HG03039 (cell line): ENCODE measurements around the gene UCK2.

ENCODE experiments used
- ATAC-seq: cut with Tn5 transposase; IDR thresholded peaks from one replicate; pipeline ENCODE4 v1.9.1; 2021; ENCODE audit warnings: mild to moderate bottlenecking, moderate library complexity; ENCODE audit not compliant: unreplicated experiment

Gene UCK2

GRCh38 chr1:165897326-165898303 is 70.2 kb downstream of the UCK2 start:
- no peak for ATAC-seq

GRCh38 chr1:165898837-165899236 is 71.4 kb downstream of the UCK2 start:
- ATAC-seq: no peak

- no peak for ATAC-seq
These were observed 72.1 kb downstream of the UCK2 start for GRCh38 chr1:165899461-165899941.

GRCh38 chr1:165900576-165901380 is 73.4 kb downstream of the UCK2 start:
- ATAC-seq: no peak

- ATAC-seq: no peak
These were observed 75.2 kb downstream of the UCK2 start for GRCh38 chr1:165902565-165902964.

- no peak for ATAC-seq
These were observed 76.3 kb downstream of the UCK2 start for GRCh38 chr1:165903672-165904071.

- ATAC-seq: no peak
These were observed 77.5 kb downstream of the UCK2 start for GRCh38 chr1:165904948-165905347.

GRCh38 chr1:165905853-165906252 is 78.4 kb downstream of the UCK2 start:
- no peak for ATAC-seq

- ATAC-seq: no peak
These were observed 79.9 kb downstream of the UCK2 start for GRCh38 chr1:165907256-165907857.

- no peak for ATAC-seq
These were observed 83.5 kb downstream of the UCK2 start for GRCh38 chr1:165910764-165911421.

- ATAC-seq: no peak
These were observed 84.3 kb downstream of the UCK2 start for GRCh38 chr1:165911609-165912281.

- no peak for ATAC-seq
These were observed 85.2 kb downstream of the UCK2 start for GRCh38 chr1:165912638-165913037.

- ATAC-seq: peak; percentile 63
These were observed 86.9 kb downstream of the UCK2 start for GRCh38 chr1:165914136-165914798.

- ATAC-seq: no peak
These were observed 88.1 kb downstream of the UCK2 start for GRCh38 chr1:165915480-165915879.

GRCh38 chr1:165915932-165916348 is 88.5 kb downstream of the UCK2 start:
- no peak for ATAC-seq

- ATAC-seq: no peak
These were observed 89.8 kb downstream of the UCK2 start for GRCh38 chr1:165917166-165917565.

- no peak for ATAC-seq
These were observed 96.7 kb downstream of the UCK2 start for GRCh38 chr1:165924117-165924516.

GRCh38 chr1:165925498-165926079 is 98.2 kb downstream of the UCK2 start:
- ATAC-seq: no peak

- ATAC-seq: peak; percentile 49
These were observed 99.8 kb downstream of the UCK2 start for GRCh38 chr1:165927169-165927568.
